Activated naive CD8-positive, alpha-beta T cell (primary cell): ENCODE data around the gene SLC2A10.

Source experiments
- H3K27ac Mint-ChIP-seq: one replicate; pipeline ENCODE4 v1.8.0; 2021; ENCODE audit warnings: mixed read lengths
- H3K27me3 Mint-ChIP-seq: one replicate; pipeline ENCODE4 v1.8.0; 2021; ENCODE audit warnings: mixed read lengths
- H3K36me3 Mint-ChIP-seq: one replicate; pipeline ENCODE4 v1.8.0; 2021; ENCODE audit warnings: mixed read lengths
- H3K4me1 Mint-ChIP-seq: one replicate; pipeline ENCODE4 v1.8.0; 2021; ENCODE audit warnings: low read depth, mixed read lengths
- H3K4me3 Mint-ChIP-seq: one replicate; pipeline ENCODE4 v1.8.0; 2021; ENCODE audit warnings: mild to moderate bottlenecking, mixed read lengths
- H3K9me3 Mint-ChIP-seq: one replicate; pipeline ENCODE4 v1.8.0; 2021; ENCODE audit warnings: low read depth, mixed read lengths

Gene SLC2A10

DNA sequence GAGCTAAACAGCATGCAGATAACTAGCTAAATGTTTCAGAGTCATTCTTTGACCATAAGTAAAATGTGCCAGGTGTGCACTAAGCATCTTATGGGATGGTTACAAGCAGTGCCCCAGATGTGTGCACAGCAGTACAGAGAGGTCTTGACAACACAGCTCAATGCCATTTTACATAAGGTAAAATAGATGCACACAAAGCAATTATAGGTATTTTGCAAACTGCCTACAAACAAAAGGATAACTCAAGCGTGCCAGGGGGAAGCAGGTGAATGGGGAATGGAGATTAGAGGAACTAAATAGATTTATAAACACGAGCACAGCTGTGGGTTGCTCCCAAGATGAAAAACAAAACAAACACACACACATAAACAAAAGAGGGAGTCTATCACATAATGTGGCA lies 64.8 kb downstream of the SLC2A10 start:
- H3K36me3 Mint-ChIP-seq: no peaks in the 10 kb centered on the region

GRCh38 chr20:46774943-46775560 lies 65.6 kb downstream of the SLC2A10 start:
- H3K9me3 Mint-ChIP-seq: no peaks in the 10 kb centered on the region
- peaks cover 25% of the 10 kb centered on the region for H3K27me3 Mint-ChIP-seq
- H3K4me3 Mint-ChIP-seq: no peak overlapping the region
- H3K27ac Mint-ChIP-seq: no peak overlapping the region
- H3K4me1 Mint-ChIP-seq: no peaks in the 10 kb centered on the region
- H3K36me3 Mint-ChIP-seq: no peaks in the 10 kb centered on the region

More for the DNA sequence above, 64.8 kb downstream of the SLC2A10 start:
- Mint-ChIP-seq H3K27me3 (peaks cover 25% of the 10 kb centered on the region), H3K4me1 (no peaks in the 10 kb centered on the region), H3K27ac (no peak overlapping the region), H3K9me3 (no peaks in the 10 kb centered on the region), H3K4me3 (no peak overlapping the region)

DNA sequence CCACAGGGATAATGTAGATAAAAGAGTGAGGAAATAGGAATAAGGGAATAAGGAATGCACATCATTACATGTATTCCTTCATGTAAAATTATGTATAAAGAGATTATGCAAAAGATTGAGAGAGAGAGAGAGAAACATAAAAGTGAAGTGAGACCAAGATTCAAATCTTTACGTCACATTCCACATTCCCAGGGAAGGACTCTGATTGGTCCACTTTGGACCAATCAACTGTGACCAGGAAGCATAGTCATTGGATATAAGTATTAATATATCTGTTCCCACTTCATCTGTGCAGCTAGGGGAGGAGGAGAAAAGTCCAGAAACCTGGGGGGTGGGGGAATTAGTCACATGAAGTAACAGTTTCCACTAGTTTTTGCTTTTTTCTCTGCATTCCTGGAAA lies 66.4 kb downstream of the SLC2A10 start:
- Mint-ChIP-seq H3K27me3 (peaks cover 19% of the 10 kb centered on the region), H3K4me1 (no peaks in the 10 kb centered on the region), H3K4me3 (no peak overlapping the region), H3K9me3 (no peaks in the 10 kb centered on the region), H3K36me3 (no peaks in the 10 kb centered on the region), H3K27ac (no peak overlapping the region)

DNA sequence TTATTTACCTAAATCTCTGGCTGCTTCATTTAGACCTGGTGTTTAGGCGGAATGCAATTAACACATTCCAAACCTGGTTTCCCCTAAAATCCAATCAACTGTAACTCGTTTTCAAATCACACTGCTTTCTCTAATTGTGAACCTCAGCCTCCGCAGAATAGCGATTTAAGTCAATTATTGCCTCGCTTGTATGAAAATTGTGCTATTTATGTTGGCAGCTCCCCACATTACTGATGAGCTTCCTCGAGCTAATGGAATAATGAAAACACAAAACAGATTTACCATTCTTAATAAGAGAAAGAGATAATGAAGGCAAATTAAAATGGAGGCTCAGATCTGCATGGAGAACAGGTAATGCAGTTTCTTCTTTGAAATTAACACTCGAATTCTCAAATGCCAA lies 67.9 kb downstream of the SLC2A10 start:
- Mint-ChIP-seq H3K4me1 (no peaks in the 10 kb centered on the region), H3K36me3 (no peaks in the 10 kb centered on the region), H3K4me3 (no peak overlapping the region), H3K27me3 (peaks cover 19% of the 10 kb centered on the region), H3K27ac (no peak overlapping the region), H3K9me3 (no peaks in the 10 kb centered on the region)

DNA sequence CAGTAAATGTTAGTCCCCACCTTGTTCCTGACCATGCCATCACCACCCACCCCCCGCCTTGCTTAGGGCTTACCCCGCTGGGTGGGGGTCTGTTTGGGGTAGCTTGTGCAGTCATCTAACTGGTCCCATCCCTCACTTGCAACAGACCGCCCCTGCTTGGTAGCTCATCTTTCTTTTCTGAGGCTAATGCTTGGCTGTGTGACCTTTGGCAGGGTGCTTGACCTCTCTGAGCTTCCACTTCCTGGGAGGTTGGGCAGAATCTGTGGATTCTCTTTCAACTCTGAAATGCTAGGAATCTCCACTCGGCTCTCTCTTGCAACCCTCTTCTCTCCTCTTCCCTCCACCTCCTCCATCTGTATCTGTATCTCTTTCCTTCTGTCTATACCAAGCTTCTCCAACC lies 70.4 kb downstream of the SLC2A10 start:
- H3K4me1 Mint-ChIP-seq: no peaks in the 10 kb centered on the region
- no peaks in the 10 kb centered on the region for H3K36me3 Mint-ChIP-seq
- H3K9me3 Mint-ChIP-seq: no peaks in the 10 kb centered on the region
- H3K4me3 Mint-ChIP-seq: no peak overlapping the region
- no peak overlapping the region for H3K27ac Mint-ChIP-seq
- peaks cover 8% of the 10 kb centered on the region for H3K27me3 Mint-ChIP-seq

GRCh38 chr20:46784436-46785127 lies 75.1 kb downstream of the SLC2A10 start:
- Mint-ChIP-seq H3K27ac (no peak overlapping the region), H3K9me3 (no peaks in the 10 kb centered on the region), H3K36me3 (no peaks in the 10 kb centered on the region), H3K4me3 (no peak overlapping the region), H3K4me1 (no peaks in the 10 kb centered on the region), H3K27me3 (peaks cover 7% of the 10 kb centered on the region)
